Neural progenitor cell (in vitro differentiated cells): ENCODE data around the gene SNRNP200. TPM values are rescaled to one million over a fixed set of nuclear protein-coding genes. Genes with fewer than 3 reads are reported as not detected.

Source experiments
- DNase-seq: peaks from one replicate; pipeline ENCODE4 v3.0.0-alpha.2; 2016; ENCODE audit warnings: low spot score
- H2AFZ ChIP-seq: fragments of 200-600 bp; sonication (generic); replicated peaks from 2 replicates; pipeline ENCODE4 v1.6.1; 2016; ENCODE audit warnings: antibody characterized with exemption
- H3F3A ChIP-seq: fragments of 200-600 bp; sonication (generic); 2 replicates; pipeline ENCODE4 v1.6.1; 2016; ENCODE audit warnings: antibody characterized with exemption, low read depth
- H3K27ac ChIP-seq: fragments of 200-600 bp; sonication (generic); 2 replicates; pipeline ENCODE4 v1.5.1; 2016; ENCODE audit warnings: mild to moderate bottlenecking
- H3K27me3 ChIP-seq: fragments of 200-600 bp; sonication (generic); 2 replicates; pipeline ENCODE4 v1.6.1; 2016; ENCODE audit warnings: mild to moderate bottlenecking, moderate library complexity
- H3K36me3 ChIP-seq: fragments of 200-600 bp; sonication (generic); 2 replicates; pipeline ENCODE4 v1.5.1; 2016
- H3K4me1 ChIP-seq: fragments of 200-600 bp; sonication (generic); 2 replicates; pipeline ENCODE4 v1.6.1; 2016; ENCODE audit warnings: mixed run types
- H3K4me2 ChIP-seq: fragments of 200-600 bp; sonication (generic); 2 replicates; pipeline ENCODE4 v1.6.1; 2016
- H3K4me3 ChIP-seq: fragments of 200-600 bp; sonication (generic); 2 replicates; pipeline ENCODE4 v1.5.1; 2016
- H3K79me2 ChIP-seq: fragments of 200-600 bp; sonication (generic); 2 replicates; pipeline ENCODE4 v1.6.1; 2016; ENCODE audit warnings: low read depth
- H3K9ac ChIP-seq: fragments of 200-600 bp; sonication (generic); 2 replicates; pipeline ENCODE4 v1.6.1; 2016
- H3K9me3 ChIP-seq: fragments of 200-600 bp; sonication (generic); 2 replicates; pipeline ENCODE4 v1.5.1; 2016; ENCODE audit warnings: low read depth
- H4K20me1 ChIP-seq: fragments of 200-600 bp; sonication (generic); 2 replicates; pipeline ENCODE4 v1.6.1; 2016; ENCODE audit warnings: low read depth
- H3K27ac Mint-ChIP-seq: 3 replicates; pipeline ENCODE4 v1.8.0; 2021; ENCODE audit warnings: mixed read lengths
- H3K27me3 Mint-ChIP-seq: 2 replicates; pipeline ENCODE4 v1.8.0; 2022; ENCODE audit warnings: low read depth, mild to moderate bottlenecking, inconsistent platforms, moderate library complexity, mixed read lengths; ENCODE audit not compliant: insufficient read depth
- H3K36me3 Mint-ChIP-seq: 3 replicates; pipeline ENCODE4 v1.8.0; 2021; ENCODE audit warnings: mixed read lengths
- H3K4me1 Mint-ChIP-seq: 3 replicates; pipeline ENCODE4 v1.8.0; 2021; ENCODE audit warnings: mixed read lengths
- H3K4me3 Mint-ChIP-seq: 3 replicates; pipeline ENCODE4 v1.8.0; 2021; ENCODE audit warnings: mild to moderate bottlenecking, moderate library complexity, mixed read lengths
- H3K9me3 Mint-ChIP-seq: 3 replicates; pipeline ENCODE4 v1.8.0; 2020; ENCODE audit warnings: mixed read lengths
- CTCF ChIP-seq: fragments of 200-600 bp; sonication (generic); IDR thresholded peaks from 2 replicates; pipeline ENCODE4 v1.5.1; 2017; ENCODE audit warnings: antibody characterized with exemption, mild to moderate bottlenecking
- EZH2 ChIP-seq: fragments of 200-600 bp; sonication (generic); IDR thresholded peaks from 2 replicates; pipeline ENCODE4 v1.6.1; 2017; ENCODE audit warnings: antibody characterized with exemption, mild to moderate bottlenecking, moderate library complexity
- EZH2phosphoT487 ChIP-seq: fragments of 200-600 bp; sonication (generic); IDR thresholded peaks from 2 replicates; pipeline ENCODE4 v1.6.1; 2017; ENCODE audit warnings: antibody characterized with exemption
- total RNA-seq: library from RNA; depleted of rRNA; stranded (reverse); fragments of >200 nt; gene quantifications from 2 replicates; pipeline ENCODE4 v1.2.3, GENCODE V29; 2015; ENCODE audit warnings: low replicate concordance

The SNRNP200 gene
- total RNA-seq, 1 donor from 2014 or later = 94.3 TPM

- Mint-ChIP-seq H3K4me1 (peaks cover 2% of the 10 kb centered on the region), H3K9me3 (peaks cover 2% of the 10 kb centered on the region), H3K27ac (no peak overlapping the region), H3K36me3 (no peaks in the 10 kb centered on the region), H3K27me3 (peaks cover 2% of the 10 kb centered on the region), H3K4me3 (no peak overlapping the region)
- Histone ChIP-seq H4K20me1 (no peaks in the 10 kb centered on the region), H3K79me2 (no peaks in the 10 kb centered on the region), H3F3A (no peaks in the 10 kb centered on the region), H3K27me3 (no peaks in the 10 kb centered on the region), H3K4me1 (no peaks in the 10 kb centered on the region), H3K4me2 (no peak overlapping the region), H3K27ac (no peak overlapping the region), H3K9me3 (no peaks in the 10 kb centered on the region), H3K4me3 (no peak overlapping the region), H2AFZ (no peak overlapping the region), H3K9ac (no peak overlapping the region), H3K36me3 (no peaks in the 10 kb centered on the region)
- DNase-seq = no peak
- TF ChIP-seq EZH2 (no peak), EZH2phosphoT487 (no peak), CTCF (no peak)
Observed at GRCh38 chr2:96233436-96233835, 71.9 kb downstream of the SNRNP200 start.

GRCh38 chr2:96231316-96231715 lies 74.0 kb downstream of the SNRNP200 start:
- no peak for DNase-seq
- Histone ChIP-seq H3K9me3 (no peaks in the 10 kb centered on the region), H3K79me2 (no peaks in the 10 kb centered on the region), H3K27me3 (no peaks in the 10 kb centered on the region), H3K36me3 (no peaks in the 10 kb centered on the region), H3K9ac (no peak overlapping the region), H3K27ac (no peak overlapping the region), H4K20me1 (no peaks in the 10 kb centered on the region), H3F3A (no peaks in the 10 kb centered on the region), H3K4me2 (no peak overlapping the region), H2AFZ (no peak overlapping the region), H3K4me3 (no peak overlapping the region), H3K4me1 (no peaks in the 10 kb centered on the region)
- peaks cover 2% of the 10 kb centered on the region for H3K4me1 Mint-ChIP-seq
- H3K36me3 Mint-ChIP-seq = no peaks in the 10 kb centered on the region
- TF ChIP-seq CTCF = no peak
- no peak for TF ChIP-seq EZH2
- no peak for TF ChIP-seq EZH2phosphoT487
- H3K27me3 Mint-ChIP-seq = peaks cover 2% of the 10 kb centered on the region
- H3K4me3 Mint-ChIP-seq = no peak overlapping the region
- no peak overlapping the region for H3K27ac Mint-ChIP-seq
- H3K9me3 Mint-ChIP-seq = peaks cover 2% of the 10 kb centered on the region

- no peaks in the 10 kb centered on the region for H3K36me3 ChIP-seq
- no peak overlapping the region for H3K4me2 ChIP-seq
- no peak overlapping the region for H3K27ac ChIP-seq
- H3K9me3 ChIP-seq = no peaks in the 10 kb centered on the region
- H3K27me3 Mint-ChIP-seq = peaks cover 5% of the 10 kb centered on the region
- DNase-seq = no peak
- no peaks in the 10 kb centered on the region for H3K36me3 Mint-ChIP-seq
- no peaks in the 10 kb centered on the region for H3K9me3 Mint-ChIP-seq
- no peaks in the 10 kb centered on the region for H3K27me3 ChIP-seq
- TF ChIP-seq EZH2phosphoT487 (no peak), EZH2 (no peak), CTCF (no peak)
- H3F3A ChIP-seq = no peaks in the 10 kb centered on the region
- H3K4me1 Mint-ChIP-seq = no peaks in the 10 kb centered on the region
- H3K9ac ChIP-seq = no peak overlapping the region
- no peaks in the 10 kb centered on the region for H3K79me2 ChIP-seq
- H3K4me1 ChIP-seq = peaks cover 12% of the 10 kb centered on the region
- no peak overlapping the region for H3K4me3 ChIP-seq
- H3K27ac Mint-ChIP-seq = no peak overlapping the region
- no peak overlapping the region for H3K4me3 Mint-ChIP-seq
- H2AFZ ChIP-seq = no peak overlapping the region
- H4K20me1 ChIP-seq = no peaks in the 10 kb centered on the region
Observed at GRCh38 chr2:96225016-96225533, 80.3 kb downstream of the SNRNP200 start.

Other genes starting within 250 kb of the SNRNP200 start
- 3.0 and 10.5 TPM in 2 replicates for gene ADRA2B, start 189.0 kb downstream of the SNRNP200 start, total RNA-seq
- gene ASTL, start 167.0 kb downstream of the SNRNP200 start, total RNA-seq = not detected in 2 replicates
- 2.3 TPM in 1 of 2 replicates, not detected in the other for gene DUSP2, start 160.1 kb downstream of the SNRNP200 start, total RNA-seq
- 162 and 179 TPM in 2 replicates for gene STARD7, start 96.7 kb downstream of the SNRNP200 start, total RNA-seq
- gene TMEM127, start 39.5 kb downstream of the SNRNP200 start, total RNA-seq = 9.1 and 16.1 TPM in 2 replicates
- gene CIAO1, start 39.3 kb downstream of the SNRNP200 start, total RNA-seq = 55.9 and 106 TPM in 2 replicates
- 4.3 and 4.9 TPM in 2 replicates for gene ITPRIPL1, start 19.8 kb upstream of the SNRNP200 start, total RNA-seq
- gene NCAPH, start 30.2 kb upstream of the SNRNP200 start, total RNA-seq = 61.9 and 71.2 TPM in 2 replicates
- gene NEURL3, start 199.8 kb upstream of the SNRNP200 start, total RNA-seq = 0.12 TPM in 1 of 2 replicates, not detected in the other
- 0.75 and 2.4 TPM in 2 replicates for gene ARID5A, start 231.2 kb upstream of the SNRNP200 start, total RNA-seq